Measurements from ENCODE around the gene TBL1X.

Gene TBL1X

GRCh38 chrX:9560219-9560618, 95.4 kb downstream of the TBL1X start:
- H3K4me1 ChIP-seq (ENCODE audit: control insufficient read depth, insufficient read depth, low read length) = no peaks in the 10 kb centered on the region
- H3K4me3 ChIP-seq (ENCODE audit: low read depth, low read length) = no peak overlapping the region

GRCh38 chrX:9561199-9561598, 96.3 kb downstream of the TBL1X start:
- Histone ChIP-seq H3K4me1 (ENCODE audit: control insufficient read depth, insufficient read depth, low read length) (no peaks in the 10 kb centered on the region), H3K4me3 (ENCODE audit: low read depth, low read length) (no peak overlapping the region), H3K27ac (ENCODE audit: low read depth, low read length) (no peak overlapping the region), H3K36me3 (ENCODE audit: control insufficient read depth, insufficient read depth, low read length) (no peaks in the 10 kb centered on the region), H3K27me3 (ENCODE audit: control insufficient read depth, insufficient read depth, low read length) (no peaks in the 10 kb centered on the region), H3K9me3 (ENCODE audit: control insufficient read depth, insufficient read depth, low read depth, low read length) (no peaks in the 10 kb centered on the region), H3K9ac (ENCODE audit: low read length) (no peak overlapping the region)

More at GRCh38 chrX:9560219-9560618, 95.4 kb downstream of the TBL1X start:
- Histone ChIP-seq H3K9ac (ENCODE audit: low read length) (no peak overlapping the region), H3K36me3 (ENCODE audit: control insufficient read depth, insufficient read depth, low read length) (no peaks in the 10 kb centered on the region), H3K9me3 (ENCODE audit: control insufficient read depth, insufficient read depth, low read depth, low read length) (no peaks in the 10 kb centered on the region), H3K27ac (ENCODE audit: low read depth, low read length) (no peak overlapping the region), H3K27me3 (ENCODE audit: control insufficient read depth, insufficient read depth, low read length) (no peaks in the 10 kb centered on the region)

GRCh38 chrX:9562851-9563250, 98.0 kb downstream of the TBL1X start:
- H3K9me3 ChIP-seq (ENCODE audit: control insufficient read depth, insufficient read depth, low read depth, low read length) = no peaks in the 10 kb centered on the region
- no peak overlapping the region for H3K9ac ChIP-seq (ENCODE audit: low read length)
- H3K4me1 ChIP-seq (ENCODE audit: control insufficient read depth, insufficient read depth, low read length) = no peaks in the 10 kb centered on the region
- no peak overlapping the region for H3K4me3 ChIP-seq (ENCODE audit: low read depth, low read length)
- H3K27me3 ChIP-seq (ENCODE audit: control insufficient read depth, insufficient read depth, low read length) = no peaks in the 10 kb centered on the region
- H3K27ac ChIP-seq (ENCODE audit: low read depth, low read length) = no peak overlapping the region
- no peaks in the 10 kb centered on the region for H3K36me3 ChIP-seq (ENCODE audit: control insufficient read depth, insufficient read depth, low read length)

GRCh38 chrX:9566150-9566621, 101.3 kb downstream of the TBL1X start:
- H3K9me3 ChIP-seq (ENCODE audit: control insufficient read depth, insufficient read depth, low read depth, low read length) = no peaks in the 10 kb centered on the region
- H3K36me3 ChIP-seq (ENCODE audit: control insufficient read depth, insufficient read depth, low read length) = no peaks in the 10 kb centered on the region
- H3K27ac ChIP-seq (ENCODE audit: low read depth, low read length) = no peak overlapping the region
- no peak overlapping the region for H3K4me3 ChIP-seq (ENCODE audit: low read depth, low read length)
- no peaks in the 10 kb centered on the region for H3K27me3 ChIP-seq (ENCODE audit: control insufficient read depth, insufficient read depth, low read length)
- no peak overlapping the region for H3K9ac ChIP-seq (ENCODE audit: low read length)
- peaks cover 6% of the 10 kb centered on the region; the same call in 1 of the 2 replicates for H3K4me1 ChIP-seq (ENCODE audit: control insufficient read depth, insufficient read depth, low read length)

GRCh38 chrX:9569876-9570301, 105.0 kb downstream of the TBL1X start:
- H3K9me3 ChIP-seq (ENCODE audit: control insufficient read depth, insufficient read depth, low read depth, low read length) = no peaks in the 10 kb centered on the region
- no peaks in the 10 kb centered on the region for H3K36me3 ChIP-seq (ENCODE audit: control insufficient read depth, insufficient read depth, low read length)
- no peak overlapping the region for H3K27ac ChIP-seq (ENCODE audit: low read depth, low read length)
- no peaks in the 10 kb centered on the region for H3K27me3 ChIP-seq (ENCODE audit: control insufficient read depth, insufficient read depth, low read length)
- peaks cover 39% of the 10 kb centered on the region for H3K4me1 ChIP-seq (ENCODE audit: control insufficient read depth, insufficient read depth, low read length)
- no peak overlapping the region for H3K4me3 ChIP-seq (ENCODE audit: low read depth, low read length)
- no peak overlapping the region for H3K9ac ChIP-seq (ENCODE audit: low read length)

GRCh38 chrX:9573282-9574106, 108.6 kb downstream of the TBL1X start:
- H3K27me3 ChIP-seq (ENCODE audit: control insufficient read depth, insufficient read depth, low read length) = no peaks in the 10 kb centered on the region
- H3K36me3 ChIP-seq (ENCODE audit: control insufficient read depth, insufficient read depth, low read length) = no peaks in the 10 kb centered on the region
- H3K4me1 ChIP-seq (ENCODE audit: control insufficient read depth, insufficient read depth, low read length) = peaks cover 39% of the 10 kb centered on the region
- H3K9me3 ChIP-seq (ENCODE audit: control insufficient read depth, insufficient read depth, low read depth, low read length) = no peaks in the 10 kb centered on the region
- H3K27ac ChIP-seq (ENCODE audit: low read depth, low read length) = no peak overlapping the region
- no peak overlapping the region for H3K9ac ChIP-seq (ENCODE audit: low read length)
- no peak overlapping the region for H3K4me3 ChIP-seq (ENCODE audit: low read depth, low read length)

- Histone ChIP-seq H3K27me3 (ENCODE audit: control insufficient read depth, insufficient read depth, low read length) (no peaks in the 10 kb centered on the region), H3K9me3 (ENCODE audit: control insufficient read depth, insufficient read depth, low read depth, low read length) (no peaks in the 10 kb centered on the region), H3K9ac (ENCODE audit: low read length) (no peak overlapping the region), H3K36me3 (ENCODE audit: control insufficient read depth, insufficient read depth, low read length) (no peaks in the 10 kb centered on the region), H3K4me1 (ENCODE audit: control insufficient read depth, insufficient read depth, low read length) (peaks cover 40% of the 10 kb centered on the region), H3K27ac (ENCODE audit: low read depth, low read length) (no peak overlapping the region), H3K4me3 (ENCODE audit: low read depth, low read length) (no peak overlapping the region)
Observed at GRCh38 chrX:9576059-9576458, 111.2 kb downstream of the TBL1X start.

DNA sequence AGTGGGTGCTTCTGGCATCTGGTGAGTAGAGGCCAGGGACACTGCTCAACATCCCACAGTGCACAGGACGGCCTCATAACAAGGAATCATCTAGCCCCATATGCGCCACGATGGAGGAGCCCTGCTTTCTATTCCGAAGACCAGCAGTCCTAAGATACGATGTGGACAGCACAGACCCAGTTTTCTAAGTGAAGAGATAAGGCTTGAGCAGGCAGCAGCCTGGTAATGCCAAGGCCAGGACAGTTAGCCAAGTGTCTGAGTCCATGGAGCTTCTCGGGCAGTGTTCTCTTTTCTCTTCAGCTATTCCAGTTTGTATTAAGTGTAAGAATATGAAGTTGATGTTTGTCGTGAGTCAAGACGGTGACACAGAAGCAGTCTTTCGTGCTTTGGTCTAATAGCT, 112.7 kb downstream of the TBL1X start:
- H3K9me3 ChIP-seq (ENCODE audit: control insufficient read depth, insufficient read depth, low read depth, low read length) = no peaks in the 10 kb centered on the region
- H3K27me3 ChIP-seq (ENCODE audit: control insufficient read depth, insufficient read depth, low read length) = no peaks in the 10 kb centered on the region
- H3K4me1 ChIP-seq (ENCODE audit: control insufficient read depth, insufficient read depth, low read length) = peaks cover 37% of the 10 kb centered on the region
- no peak overlapping the region for H3K4me3 ChIP-seq (ENCODE audit: low read depth, low read length)
- H3K36me3 ChIP-seq (ENCODE audit: control insufficient read depth, insufficient read depth, low read length) = no peaks in the 10 kb centered on the region
- H3K27ac ChIP-seq (ENCODE audit: low read depth, low read length) = no peak overlapping the region
- no peak overlapping the region for H3K9ac ChIP-seq (ENCODE audit: low read length)

GRCh38 chrX:9578083-9578779, 113.4 kb downstream of the TBL1X start:
- Histone ChIP-seq H3K27ac (ENCODE audit: low read depth, low read length) (no peak overlapping the region), H3K27me3 (ENCODE audit: control insufficient read depth, insufficient read depth, low read length) (no peaks in the 10 kb centered on the region), H3K36me3 (ENCODE audit: control insufficient read depth, insufficient read depth, low read length) (no peaks in the 10 kb centered on the region), H3K4me3 (ENCODE audit: low read depth, low read length) (no peak overlapping the region), H3K9me3 (ENCODE audit: control insufficient read depth, insufficient read depth, low read depth, low read length) (no peaks in the 10 kb centered on the region), H3K4me1 (ENCODE audit: control insufficient read depth, insufficient read depth, low read length) (peaks cover 37% of the 10 kb centered on the region), H3K9ac (ENCODE audit: low read length) (no peak overlapping the region)

- no peak overlapping the region for H3K4me3 ChIP-seq (ENCODE audit: low read depth, low read length)
- no peak overlapping the region for H3K9ac ChIP-seq (ENCODE audit: low read length)
- H3K9me3 ChIP-seq (ENCODE audit: control insufficient read depth, insufficient read depth, low read depth, low read length) = no peaks in the 10 kb centered on the region
- no peak overlapping the region for H3K27ac ChIP-seq (ENCODE audit: low read depth, low read length)
- H3K4me1 ChIP-seq (ENCODE audit: control insufficient read depth, insufficient read depth, low read length) = peaks cover 44% of the 10 kb centered on the region
- no peaks in the 10 kb centered on the region for H3K27me3 ChIP-seq (ENCODE audit: control insufficient read depth, insufficient read depth, low read length)
- no peaks in the 10 kb centered on the region for H3K36me3 ChIP-seq (ENCODE audit: control insufficient read depth, insufficient read depth, low read length)
Observed at GRCh38 chrX:9581771-9582385, 117.0 kb downstream of the TBL1X start.

DNA sequence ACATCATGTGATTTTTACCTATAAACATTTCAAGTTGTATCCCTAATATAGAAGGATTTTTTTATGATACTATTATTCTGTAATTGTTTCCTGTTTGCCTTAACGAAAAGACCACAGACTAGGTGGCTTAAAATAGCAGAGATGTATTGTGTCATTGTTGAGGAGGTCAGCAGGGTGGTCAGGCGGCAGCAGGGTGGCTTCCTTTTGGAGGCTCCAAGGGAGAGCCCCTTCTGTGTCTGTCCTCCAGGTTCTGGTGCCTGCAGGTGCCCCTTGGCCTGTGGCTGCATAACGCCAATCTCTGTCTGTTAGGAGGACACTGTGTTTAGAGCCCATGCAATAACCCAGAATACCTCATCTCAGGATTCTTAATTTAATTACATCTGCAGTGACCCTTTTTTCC, 118.1 kb downstream of the TBL1X start:
- no peak overlapping the region for H3K27ac ChIP-seq (ENCODE audit: low read depth, low read length)
- H3K36me3 ChIP-seq (ENCODE audit: control insufficient read depth, insufficient read depth, low read length) = no peaks in the 10 kb centered on the region
- H3K9ac ChIP-seq (ENCODE audit: low read length) = no peak overlapping the region
- H3K4me3 ChIP-seq (ENCODE audit: low read depth, low read length) = no peak overlapping the region
- H3K9me3 ChIP-seq (ENCODE audit: control insufficient read depth, insufficient read depth, low read depth, low read length) = no peaks in the 10 kb centered on the region
- H3K27me3 ChIP-seq (ENCODE audit: control insufficient read depth, insufficient read depth, low read length) = no peaks in the 10 kb centered on the region
- H3K4me1 ChIP-seq (ENCODE audit: control insufficient read depth, insufficient read depth, low read length) = peaks cover 51% of the 10 kb centered on the region

All from HUES6 (cell line).